Naive thymus-derived CD4-positive, alpha-beta T cell (primary cell): ENCODE data around the gene UTS2R. TPM values are rescaled to one million over a fixed set of nuclear protein-coding genes. Genes with fewer than 3 reads are reported as not detected.

Source experiments
- ATAC-seq: fragments of 150-1000 bp; cut with Tn5 transposase; 2 replicates; pipeline ENCODE4 v1.10.0; 2021; ENCODE audit warnings: mild to moderate bottlenecking, moderate library complexity
- CTCF ChIA-PET: fragments of 350-600 bp; sonication (Branson Sonifier 250); formaldehyde crosslinking; loops from one replicate; lab custom pipeline; 2021; ENCODE audit warnings: antibody characterized with exemption; lab: Charles Lee
- POLR2A ChIA-PET: fragments of 350-600 bp; sonication (Branson Sonifier 250); formaldehyde crosslinking; loops from one replicate; lab custom pipeline; 2021; ENCODE audit warnings: antibody characterized with exemption, inconsistent platforms; lab: Charles Lee
- DNase-seq, 9 donors: peaks; one replicate each; pipeline versions ENCODE4 v3.0.0 to v3.0.0-alpha.2; 2020 to 2022; ENCODE audit warnings: mixed read lengths in 1 of 9
- H3K27ac ChIP-seq: one replicate; pipeline ENCODE4 v1.7.0; 2013; ENCODE audit warnings: mild to moderate bottlenecking, low read depth, low read length, moderate library complexity
- H3K27me3 ChIP-seq, 2 donors: one replicate each; pipeline ENCODE4 v1.7.0; 2013; ENCODE audit warnings: low read length in 2 of 2, mild to moderate bottlenecking in 2 of 2, moderate library complexity in 2 of 2; ENCODE audit not compliant: control insufficient read depth in 2 of 2, insufficient read depth in 2 of 2
- H3K36me3 ChIP-seq, 3 experiments: 1 replicate in 2 of 3; 2 replicates in 1 of 3; pipeline ENCODE4 v1.7.0; 2013; ENCODE audit warnings: low read length in 3 of 3, mild to moderate bottlenecking in 3 of 3, moderate library complexity in 1 of 3; ENCODE audit not compliant: insufficient read depth in 3 of 3, control insufficient read depth in 2 of 3
- H3K4me1 ChIP-seq, 2 donors: one replicate each; pipeline ENCODE4 v1.7.0; 2013; ENCODE audit warnings: low read length in 2 of 2, mild to moderate bottlenecking in 2 of 2, moderate library complexity in 1 of 2; ENCODE audit not compliant: control insufficient read depth in 2 of 2, insufficient read depth in 2 of 2
- H3K4me3 ChIP-seq: 2 replicates; pipeline ENCODE4 v1.7.0; 2013; ENCODE audit warnings: mild to moderate bottlenecking, low read length
- H3K9me3 ChIP-seq, 3 experiments: 1 replicate in 2 of 3; 2 replicates in 1 of 3; pipeline ENCODE4 v1.7.0; 2013; ENCODE audit warnings: low read length in 3 of 3; ENCODE audit not compliant: control insufficient read depth in 2 of 3
- H3K27ac Mint-ChIP-seq, 9 donors: one replicate each; pipeline ENCODE4 v1.8.0; 2020 to 2022; ENCODE audit warnings: mixed read lengths in 9 of 9, mild to moderate bottlenecking in 8 of 9, moderate library complexity in 5 of 9, inconsistent platforms in 2 of 9
- H3K27me3 Mint-ChIP-seq, 5 donors: one replicate each; pipeline ENCODE4 v1.8.0; 2021 to 2022; ENCODE audit warnings: mixed read lengths in 5 of 5, mild to moderate bottlenecking in 1 of 5
- H3K36me3 Mint-ChIP-seq, 5 donors: one replicate each; pipeline ENCODE4 v1.8.0; 2020 to 2022; ENCODE audit warnings: mixed read lengths in 5 of 5, mild to moderate bottlenecking in 3 of 5, inconsistent platforms in 1 of 5
- H3K4me1 Mint-ChIP-seq, 7 donors: one replicate each; pipeline ENCODE4 v1.8.0; 2020 to 2022; ENCODE audit warnings: mixed read lengths in 7 of 7, mild to moderate bottlenecking in 3 of 7, inconsistent platforms in 1 of 7
- H3K4me3 Mint-ChIP-seq, 10 donors: one replicate each; pipeline ENCODE4 v1.8.0; 2020 to 2022; ENCODE audit warnings: mild to moderate bottlenecking in 10 of 10, mixed read lengths in 10 of 10, moderate library complexity in 6 of 10, inconsistent platforms in 2 of 10
- H3K9me3 Mint-ChIP-seq, 11 donors: one replicate each; pipeline ENCODE4 v1.8.0; 2020 to 2022; ENCODE audit warnings: mixed read lengths in 11 of 11, mild to moderate bottlenecking in 4 of 11, inconsistent platforms in 1 of 11, moderate library complexity in 1 of 11
- intact Hi-C, 2 donors: fragments of 100-400 bp; cut with micrococcal nuclease; formaldehyde crosslinking; loops; one replicate each; pipeline ENCODE4 v1.15.1; 2023
- polyA plus RNA-seq, 2 donors: library from polyadenylated mRNA; unstranded; fragments of 300-500 nt; fragmentation: Illumina TruSeq; gene quantifications; one replicate each; pipeline ENCODE4 v1.2.3, GENCODE V29; 2021
- total RNA-seq, 6 experiments: library from RNA in 5 of 6; stranded (reverse) in 5 of 6; gene quantifications; 1 replicate in 5 of 6; 2 replicates in 1 of 6; pipeline ENCODE4 v1.2.3 and lab custom pipeline; 2021 to 2026

Gene UTS2R
- total and polyA plus RNA-seq, 7 experiments from 2014 or later: not detected

GRCh38 chr17:82330322-82331239, 41.0 kb upstream of the UTS2R start:
- ATAC-seq (no peak), DNase-seq (no peak)
- H3K4me3 Mint-ChIP-seq: peak overlapping the region in 2 of 10 donors; percentile 7 to 41
- intact Hi-C loops: no loop called here
- POLR2A ChIA-PET: interaction anchor here (1.1 to 1.3 kb wide), 3 partner anchors 15 to 63 kb away, joined by 3 read pairs; no protein-coding TSS in a partner anchor
- peaks cover 0 to 6% (median 0%) of the 10 kb centered on the region in 5 donors for H3K27me3 Mint-ChIP-seq
- Histone ChIP-seq H3K27ac (no peak overlapping the region), H3K36me3 (no peaks in the 10 kb centered on the region), H3K4me3 (no peak overlapping the region), H3K27me3 (no peaks in the 10 kb centered on the region), H3K9me3 (no peaks in the 10 kb centered on the region), H3K4me1 (peaks cover 15 to 17% of the 10 kb centered on the region in 2 donors)
- H3K4me1 Mint-ChIP-seq: peaks cover 14 to 28% (median 20%) of the 10 kb centered on the region in 7 donors
- peak overlapping the region in 1 of 9 donors; percentile 7 for H3K27ac Mint-ChIP-seq
- no peaks in the 10 kb centered on the region for H3K9me3 Mint-ChIP-seq
- H3K36me3 Mint-ChIP-seq: no peaks in the 10 kb centered on the region
- CTCF ChIA-PET: no interaction called here

GRCh38 chr17:82331345-82331939, 40.1 kb upstream of the UTS2R start:
- intact Hi-C loops: no loop called here
- H3K9me3 Mint-ChIP-seq: no peaks in the 10 kb centered on the region
- no peaks in the 10 kb centered on the region for H3K27me3 ChIP-seq
- POLR2A ChIA-PET: interaction anchor here (1.3 to 3.7 kb wide), 2 partner anchors 16 to 34 kb away, joined by 3 to 27 read pairs; no protein-coding TSS in a partner anchor
- no peaks in the 10 kb centered on the region for H3K36me3 ChIP-seq
- H3K9me3 ChIP-seq: no peaks in the 10 kb centered on the region
- H3K4me1 Mint-ChIP-seq: peaks cover 16 to 33% (median 24%) of the 10 kb centered on the region in 7 donors
- ATAC-seq (no peak), DNase-seq (no peak)
- H3K27me3 Mint-ChIP-seq: peaks cover 0 to 6% (median 0%) of the 10 kb centered on the region in 5 donors
- no peak overlapping the region for H3K4me3 ChIP-seq
- peaks cover 15 to 17% of the 10 kb centered on the region in 2 donors for H3K4me1 ChIP-seq
- H3K27ac ChIP-seq: no peak overlapping the region
- no peaks in the 10 kb centered on the region for H3K36me3 Mint-ChIP-seq
- no peak overlapping the region for H3K27ac Mint-ChIP-seq
- peak overlapping the region in 7 of 10 donors; percentile 23 to 90 (median 59) for H3K4me3 Mint-ChIP-seq
- CTCF ChIA-PET: no interaction called here

GRCh38 chr17:82332669-82333278, 38.8 kb upstream of the UTS2R start:
- CTCF ChIA-PET: interaction anchor here (0.6 to 1.1 kb wide), 2 partner anchors 12 to 90 kb away, joined by 3 read pairs; no protein-coding TSS in a partner anchor
- Histone ChIP-seq H3K4me1 (peaks cover 15 to 17% of the 10 kb centered on the region in 2 donors), H3K27me3 (no peaks in the 10 kb centered on the region), H3K36me3 (no peaks in the 10 kb centered on the region), H3K27ac (peak overlapping the region; percentile 32), H3K4me3 (peak overlapping the region; percentile 60), H3K9me3 (no peaks in the 10 kb centered on the region)
- Mint-ChIP-seq H3K36me3 (no peaks in the 10 kb centered on the region), H3K9me3 (no peaks in the 10 kb centered on the region), H3K27ac (peak overlapping the region in 7 of 9 donors; percentile 48 to 86 (median 79)), H3K4me3 (peak overlapping the region; percentile 80 to 93 (median 90)), H3K4me1 (peaks cover 16 to 33% (median 24%) of the 10 kb centered on the region in 7 donors), H3K27me3 (peaks cover 0 to 6% (median 0%) of the 10 kb centered on the region in 5 donors)
- POLR2A ChIA-PET: interaction anchor here (0.6 to 3.7 kb wide), 10 partner anchors 8 to 312 kb away, joined by 3 to 27 read pairs (median 3); partner anchors contain the start of gene CD7
- DNase-seq: peak in 2 of 9 donors; percentile 26 to 32
- ATAC-seq: peak; percentile 78
- intact Hi-C loops: loop anchor here in 1 of 2 donors (2.0 kb wide), 1 partner anchor 16 kb away; the partner anchor contains the start of gene CD7

GRCh38 chr17:82333279-82334171, 38.0 kb upstream of the UTS2R start, which contains the start of gene SECTM1:
SECTM1 (minus strand) TSS chr17:82333766; CDS start chr17:82327240, 6,526 bp downstream.
- H3K27me3 Mint-ChIP-seq: peaks cover 0 to 8% (median 0%) of the 10 kb centered on the region in 5 donors
- ATAC-seq (peak; percentile 48), DNase-seq (peak in 1 of 9 donors; percentile 9)
- ChIA-PET CTCF (interaction anchor here (0.8 to 1.6 kb wide), 3 partner anchors 12 to 32 kb away, joined by 3 to 7 read pairs (median 3); no protein-coding TSS in a partner anchor), POLR2A (interaction anchor here (0.6 to 3.7 kb wide), 10 partner anchors 9 to 313 kb away, joined by 3 to 27 read pairs (median 4); partner anchors contain the start of gene CD7)
- H3K4me3 Mint-ChIP-seq: peak within 1 kb of the TSS; percentile 86 to 99 (median 98)
- Histone ChIP-seq H3K9me3 (no peaks in the 10 kb centered on the region), H3K27ac (peak within 1 kb of the TSS; percentile 54), H3K27me3 (no peaks in the 10 kb centered on the region), H3K4me1 (peaks cover 15 to 17% of the 10 kb centered on the region in 2 donors), H3K36me3 (no peaks in the 10 kb centered on the region), H3K4me3 (peak within 1 kb of the TSS; percentile 67)
- intact Hi-C loops: loop anchor here in 1 of 2 donors (2.0 kb wide), 1 partner anchor 17 kb away; the partner anchor contains the start of gene CD7
- peaks cover 17 to 34% (median 24%) of the 10 kb centered on the region in 7 donors for H3K4me1 Mint-ChIP-seq
- peaks cover 0 to 1% (median 0%) of the 10 kb centered on the region in 11 donors for H3K9me3 Mint-ChIP-seq
- H3K36me3 Mint-ChIP-seq: no peaks in the 10 kb centered on the region
- H3K27ac Mint-ChIP-seq: peak within 1 kb of the TSS; percentile 85 to 99 (median 94)

GRCh38 chr17:82334204-82334621, 37.4 kb upstream of the UTS2R start:
- ATAC-seq (no peak), DNase-seq (no peak)
- Histone ChIP-seq H3K36me3 (no peaks in the 10 kb centered on the region), H3K4me3 (peak overlapping the region; percentile 67), H3K27ac (no peak overlapping the region), H3K27me3 (no peaks in the 10 kb centered on the region), H3K4me1 (peaks cover 15 to 17% of the 10 kb centered on the region in 2 donors), H3K9me3 (no peaks in the 10 kb centered on the region)
- H3K4me1 Mint-ChIP-seq: peaks cover 20 to 39% (median 27%) of the 10 kb centered on the region in 7 donors
- H3K9me3 Mint-ChIP-seq: peaks cover 0 to 1% (median 0%) of the 10 kb centered on the region in 11 donors
- no peaks in the 10 kb centered on the region for H3K36me3 Mint-ChIP-seq
- peak overlapping the region; percentile 86 to 99 (median 98) for H3K4me3 Mint-ChIP-seq
- H3K27ac Mint-ChIP-seq: peak overlapping the region; percentile 43 to 99 (median 94)
- ChIA-PET CTCF (interaction anchor here (1.6 kb wide), 1 partner anchor 33 kb away, joined by 7 read pairs; no protein-coding TSS in a partner anchor), POLR2A (interaction anchor here (0.6 to 3.7 kb wide), 7 partner anchors 10 to 190 kb away, joined by 3 to 27 read pairs (median 4); partner anchors contain the start of gene CD7)
- H3K27me3 Mint-ChIP-seq: peaks cover 0 to 11% (median 0%) of the 10 kb centered on the region in 5 donors
- intact Hi-C loops: no loop called here
